GM21619 (cell line): Measurements from ENCODE around the gene CCNQ.

Experiments
- ATAC-seq: cut with Tn5 transposase; IDR thresholded peaks from one replicate; pipeline ENCODE4 v1.9.1; 2021; ENCODE audit not compliant: unreplicated experiment

Gene CCNQ

DNA sequence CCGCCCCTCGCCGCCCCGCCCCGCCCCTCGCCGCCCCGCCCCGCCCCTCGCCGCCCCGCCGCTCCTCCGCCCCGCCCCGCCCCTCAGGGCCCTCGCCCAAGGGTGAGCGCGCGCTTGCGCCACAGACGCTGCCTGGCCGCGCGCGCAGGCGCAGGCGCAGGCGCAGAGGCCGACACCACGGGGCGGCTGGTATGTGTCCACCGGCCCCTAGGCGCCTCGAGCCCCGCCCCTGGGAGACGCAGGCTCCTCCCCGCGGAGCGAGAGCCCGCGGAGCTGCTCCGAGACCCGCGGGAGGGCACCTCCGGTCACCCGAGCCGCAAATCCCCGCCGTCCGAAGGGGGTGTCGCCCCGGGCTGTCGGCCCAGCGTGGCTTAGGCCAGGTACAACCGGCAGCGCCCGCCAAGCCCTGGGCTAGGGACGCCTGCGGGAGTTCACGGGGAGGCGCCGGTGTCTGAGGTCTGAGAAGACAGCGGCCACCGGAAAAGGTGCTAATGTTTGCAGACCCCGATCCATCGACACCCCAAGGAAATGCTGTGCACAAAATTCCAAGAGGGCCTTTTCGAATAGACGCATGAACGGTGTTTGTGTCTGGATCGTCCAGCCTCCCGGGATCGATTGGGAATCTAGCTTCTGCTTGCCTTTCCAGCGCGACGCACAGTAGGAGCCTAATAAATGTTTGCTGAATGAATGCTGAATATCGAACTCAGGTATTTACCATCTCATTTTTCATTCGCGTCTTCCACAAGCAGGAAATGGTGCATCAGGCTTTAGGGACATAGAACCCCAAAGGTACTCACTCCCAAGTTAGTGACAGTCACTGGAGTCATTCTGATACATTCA, 473 bp upstream of the CCNQ start:
- ATAC-seq = peak; percentile 70

DNA sequence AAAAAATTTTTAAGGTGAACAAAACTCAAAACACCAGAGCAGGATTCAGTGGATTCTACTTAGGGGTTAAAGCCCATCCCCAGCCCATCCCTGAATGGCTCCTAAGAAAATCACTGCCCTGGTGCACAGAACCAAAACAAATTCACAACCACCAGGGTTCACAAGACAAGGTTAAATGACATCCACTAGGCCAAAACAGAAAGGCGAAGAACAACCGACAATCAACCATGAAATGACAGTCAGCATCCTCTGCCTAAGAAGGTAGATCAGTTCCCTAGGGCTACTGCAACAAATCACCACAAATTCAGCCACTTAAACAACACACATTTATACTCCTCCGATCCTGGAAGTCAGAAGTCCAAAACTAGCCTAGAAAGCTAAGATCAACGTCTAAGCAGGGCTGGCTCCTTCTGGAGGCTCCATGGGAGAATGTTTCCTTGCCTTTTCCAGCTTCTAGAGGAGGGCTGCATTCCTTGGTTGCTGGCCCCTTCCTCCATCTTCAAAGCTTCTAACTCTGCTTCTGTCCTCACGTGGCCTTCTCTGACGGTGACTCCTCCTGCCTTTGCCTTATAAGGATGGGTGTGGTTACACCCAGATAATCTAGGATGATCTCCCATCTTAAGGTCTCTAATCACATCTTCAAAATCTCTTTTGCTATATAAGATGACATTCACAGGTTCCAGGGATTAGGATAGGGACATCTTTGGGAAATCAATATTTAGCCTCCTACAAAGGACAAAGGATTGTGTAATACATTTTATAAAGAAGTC, 1.8 kb downstream of the CCNQ start:
- no peak for ATAC-seq

DNA sequence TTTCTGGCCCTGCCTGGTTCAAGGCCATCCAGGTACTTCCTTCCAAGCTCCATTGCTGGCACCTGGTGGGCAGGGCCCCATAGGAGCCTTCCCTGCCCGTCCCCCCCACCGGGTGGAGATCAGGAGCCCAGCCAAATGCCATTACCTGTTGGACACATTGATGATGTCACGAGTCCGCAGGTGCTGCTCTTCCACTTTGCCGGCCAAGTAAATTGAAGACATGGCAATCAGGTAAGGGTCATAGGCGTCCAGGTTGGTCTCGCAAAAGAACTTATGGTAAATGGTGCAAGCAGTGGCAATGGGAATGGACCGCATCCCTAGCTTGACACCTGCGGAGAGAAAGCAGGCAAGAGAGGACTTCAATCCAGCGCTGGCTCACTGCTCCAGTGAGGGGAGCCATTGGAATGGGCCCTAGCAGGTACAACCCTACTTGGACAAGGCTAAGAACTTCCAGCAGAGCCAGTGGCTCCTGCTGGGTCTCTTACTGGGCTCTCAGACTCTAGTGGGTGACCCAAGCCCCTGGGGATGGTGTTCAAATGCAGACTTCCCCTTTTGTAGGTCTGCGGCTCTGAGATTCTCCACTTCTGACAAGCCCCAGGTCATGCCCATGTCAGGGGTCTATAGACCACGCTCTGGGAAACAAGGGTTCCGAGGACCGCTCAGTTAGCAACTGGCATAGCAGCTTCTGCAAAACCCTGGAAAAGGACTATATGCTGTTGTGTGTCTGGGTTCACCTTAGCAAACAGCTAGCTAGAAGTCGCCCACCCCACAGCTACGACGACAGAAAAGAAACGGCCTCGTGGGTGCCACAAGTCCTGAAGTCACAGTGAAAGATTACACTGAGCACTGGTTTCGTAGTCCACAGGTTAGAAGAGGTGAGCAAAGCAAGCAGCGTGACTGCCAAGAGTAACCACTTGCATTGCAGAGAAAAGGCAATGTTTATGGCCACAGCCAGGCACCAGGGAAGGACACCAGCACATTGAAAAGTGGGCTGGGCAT, 2.8 kb downstream of the CCNQ start:
- ATAC-seq = no peak

DNA sequence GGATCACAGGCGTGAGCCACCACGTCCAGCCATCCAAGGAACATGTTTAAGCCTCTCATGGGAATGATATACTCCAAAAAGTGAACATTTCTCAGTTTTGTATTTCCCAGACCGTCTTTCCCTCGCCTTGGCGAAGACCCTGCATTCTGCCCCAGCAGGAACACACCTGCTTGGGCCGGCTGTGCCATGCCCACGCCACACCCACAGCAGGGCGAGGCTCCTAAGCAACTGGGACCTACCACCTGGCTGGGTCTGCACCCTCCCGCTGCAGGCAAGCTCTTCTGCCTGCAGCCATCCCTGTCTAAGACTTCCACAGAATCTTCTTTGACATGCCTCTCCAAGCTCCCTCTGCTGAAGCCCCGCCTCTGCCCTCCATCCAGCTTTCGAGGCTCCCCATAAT, 3.6 kb downstream of the CCNQ start:
- no peak for ATAC-seq

DNA sequence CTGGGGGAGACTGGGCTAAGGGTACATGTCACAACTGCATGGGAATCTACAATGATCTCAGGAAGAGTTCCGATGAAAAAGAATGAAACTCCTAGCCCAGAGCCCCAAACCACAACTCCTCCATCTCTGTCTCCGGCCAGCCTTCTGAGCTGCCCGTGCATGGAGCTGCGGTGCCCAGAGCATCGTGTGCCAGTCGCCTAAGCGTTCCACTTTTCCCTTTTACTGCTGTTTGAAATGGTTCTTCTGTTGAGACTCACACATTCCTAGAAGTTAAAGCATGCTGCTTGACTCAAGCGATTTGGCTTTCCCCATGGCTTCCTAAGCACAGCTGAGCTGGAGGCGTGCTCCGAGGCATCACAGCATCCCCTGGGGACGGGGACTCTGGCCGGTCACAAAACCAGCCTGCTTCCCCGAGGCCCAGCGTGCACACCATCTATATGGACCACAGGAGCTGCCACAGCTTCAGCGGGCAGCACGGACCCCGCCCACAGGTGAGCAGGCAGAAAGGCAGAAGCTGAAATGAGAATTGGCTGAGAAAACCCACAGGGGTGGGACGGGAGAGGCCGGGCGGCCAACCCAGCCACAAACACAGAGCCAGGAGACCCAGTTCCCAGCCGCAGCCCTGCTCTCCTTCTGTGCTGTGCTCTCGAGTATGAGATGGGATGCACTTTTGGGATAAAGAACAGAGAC, 5.0 kb downstream of the CCNQ start:
- no peak for ATAC-seq

DNA sequence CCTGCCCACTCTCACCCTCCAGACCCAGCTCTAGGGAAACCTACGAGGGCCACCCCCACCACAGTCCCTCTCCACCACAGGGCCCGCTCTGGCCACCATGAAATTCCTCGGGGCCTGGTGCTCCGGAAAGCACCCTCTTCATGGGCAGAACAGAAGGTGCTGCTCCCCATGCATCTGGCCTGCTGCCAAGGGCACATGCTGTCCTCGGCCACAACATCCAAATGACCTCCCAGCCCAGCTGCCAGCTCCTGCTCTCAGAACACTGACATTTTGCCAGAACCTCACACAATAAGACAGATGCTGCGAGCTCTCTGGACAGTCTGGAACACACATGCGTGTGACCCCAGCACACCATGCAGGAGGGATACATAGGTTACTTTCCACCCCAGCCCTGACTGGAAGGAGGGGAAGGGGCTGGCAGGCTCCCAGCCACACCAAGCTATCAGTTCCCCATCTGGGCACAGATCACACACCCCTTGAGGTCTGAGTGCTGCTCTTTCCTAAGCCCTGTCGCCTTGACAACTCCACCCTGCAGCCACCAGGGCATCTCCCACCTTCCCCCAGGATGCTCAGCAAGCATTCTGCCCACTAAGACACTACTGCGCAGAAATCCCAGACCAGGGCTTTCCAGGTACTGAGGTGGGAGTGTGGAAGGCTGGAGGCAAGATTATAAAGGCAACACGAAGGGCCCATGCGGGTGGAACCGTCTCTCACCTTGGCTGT, 5.8 kb downstream of the CCNQ start:
- no peak for ATAC-seq

DNA sequence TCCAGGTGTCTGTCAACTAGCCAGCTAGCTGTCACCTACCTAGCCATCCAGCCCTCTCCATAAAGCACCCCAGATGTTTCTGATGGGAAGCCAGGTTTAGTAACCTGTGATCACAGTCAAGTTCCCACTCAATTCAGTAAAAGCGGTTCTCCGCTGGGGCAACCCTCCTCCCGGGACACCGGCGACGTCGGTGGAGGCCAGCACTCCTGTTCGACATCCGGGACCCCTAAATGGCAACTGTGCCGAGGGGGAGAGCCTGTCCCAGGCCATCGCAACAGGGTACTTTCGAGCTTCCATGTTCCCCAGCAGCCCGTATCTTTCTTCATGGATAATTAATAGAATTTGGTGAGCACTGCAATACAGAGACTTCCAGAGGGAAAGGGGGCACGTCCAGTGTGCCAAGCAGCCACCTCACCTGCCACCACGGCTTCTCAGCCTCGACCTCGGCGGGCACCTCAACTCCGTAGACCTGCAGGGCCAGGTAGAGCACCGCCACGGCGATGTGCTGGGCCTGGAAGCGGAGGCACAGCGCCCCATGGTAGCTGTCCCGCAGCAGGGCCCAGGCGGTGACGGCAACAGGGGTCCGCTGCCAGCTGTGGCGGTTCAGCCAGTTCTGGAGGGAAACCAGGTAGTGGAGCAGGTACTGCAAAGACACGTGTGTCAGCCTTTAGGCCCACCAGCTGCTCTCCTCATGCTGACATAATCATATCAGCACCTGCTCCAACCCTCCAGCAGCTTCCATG, 6.7 kb downstream of the CCNQ start:
- ATAC-seq = no peak

DNA sequence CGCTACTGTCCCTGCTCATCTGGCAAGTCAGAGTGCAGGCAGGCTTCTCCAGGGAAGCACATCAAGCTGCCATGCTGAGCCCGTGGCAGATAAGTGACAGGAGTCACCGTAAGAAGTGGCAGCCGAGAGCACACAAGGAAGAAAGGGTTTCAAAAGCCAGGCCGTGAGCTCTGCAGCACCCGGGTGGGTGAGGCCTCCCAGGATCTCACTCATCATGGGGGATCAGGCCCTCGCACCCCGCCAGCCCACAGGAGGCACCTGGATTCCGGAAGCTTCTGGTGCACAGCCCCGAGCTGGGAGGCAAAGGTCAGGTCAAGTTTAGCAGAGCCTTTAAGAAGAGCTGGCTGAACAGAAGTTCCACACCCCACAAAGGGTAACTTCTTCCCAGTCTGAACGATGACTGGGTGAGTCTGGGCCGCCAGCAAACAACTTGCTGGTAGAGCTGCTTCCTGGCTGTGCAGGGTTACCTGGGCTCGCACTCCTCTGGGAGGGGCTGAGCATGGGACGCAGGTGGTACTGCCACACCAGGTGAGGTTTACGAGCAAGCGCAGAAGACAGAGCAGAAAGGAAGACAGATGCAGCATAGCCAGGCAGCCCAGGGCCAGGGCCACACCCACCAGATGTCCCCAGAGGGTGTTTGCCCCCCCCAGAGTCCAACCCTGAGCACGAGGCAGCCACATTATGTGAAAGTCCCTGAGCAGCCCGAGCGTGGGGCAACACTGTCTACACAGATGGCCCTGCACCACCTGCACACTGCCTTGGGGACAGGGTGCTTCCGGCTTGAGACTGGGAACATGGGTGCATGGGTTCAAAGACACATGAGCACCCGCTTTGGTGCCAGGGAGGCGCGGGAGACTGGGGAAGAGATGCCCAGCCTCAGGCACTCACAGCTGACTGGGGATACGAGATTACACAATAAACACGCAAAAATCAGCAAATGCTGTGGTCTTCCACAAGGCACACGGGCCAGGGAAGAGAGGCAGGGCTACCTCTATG, 7.7 kb downstream of the CCNQ start:
- ATAC-seq = no peak

DNA sequence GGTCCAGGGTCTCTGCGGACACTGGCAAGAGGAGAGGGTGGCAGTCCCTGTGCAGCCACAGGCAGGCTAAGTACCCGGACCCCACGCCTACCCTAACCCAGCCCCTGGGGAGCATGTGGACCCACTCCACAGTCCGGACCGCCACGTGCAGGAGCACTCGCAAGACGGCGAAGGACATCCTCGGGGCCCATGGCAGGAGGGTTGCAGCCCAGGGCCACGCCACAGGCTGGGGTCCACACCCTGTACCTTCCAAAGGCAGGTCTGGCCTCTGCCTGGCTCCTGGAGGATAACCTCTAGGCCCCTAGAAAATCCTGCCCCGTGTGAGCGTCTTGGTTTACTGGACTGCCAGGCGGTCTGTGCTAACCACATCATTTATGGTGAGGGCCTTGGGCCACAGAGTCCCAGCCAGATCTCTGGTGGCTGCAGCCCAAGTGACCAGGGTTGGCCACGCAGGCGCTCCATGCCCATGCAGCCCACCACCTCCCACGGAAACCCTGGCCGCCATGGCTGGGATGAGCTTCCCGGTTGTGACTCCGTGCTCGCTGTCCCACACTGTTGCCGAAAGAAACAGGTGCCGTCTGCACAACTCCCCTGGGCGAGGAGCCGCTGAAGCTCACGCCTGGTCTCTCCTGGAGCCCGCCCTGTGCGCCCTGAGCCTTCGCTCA, 10.0 kb downstream of the CCNQ start:
- no peak for ATAC-seq

DNA sequence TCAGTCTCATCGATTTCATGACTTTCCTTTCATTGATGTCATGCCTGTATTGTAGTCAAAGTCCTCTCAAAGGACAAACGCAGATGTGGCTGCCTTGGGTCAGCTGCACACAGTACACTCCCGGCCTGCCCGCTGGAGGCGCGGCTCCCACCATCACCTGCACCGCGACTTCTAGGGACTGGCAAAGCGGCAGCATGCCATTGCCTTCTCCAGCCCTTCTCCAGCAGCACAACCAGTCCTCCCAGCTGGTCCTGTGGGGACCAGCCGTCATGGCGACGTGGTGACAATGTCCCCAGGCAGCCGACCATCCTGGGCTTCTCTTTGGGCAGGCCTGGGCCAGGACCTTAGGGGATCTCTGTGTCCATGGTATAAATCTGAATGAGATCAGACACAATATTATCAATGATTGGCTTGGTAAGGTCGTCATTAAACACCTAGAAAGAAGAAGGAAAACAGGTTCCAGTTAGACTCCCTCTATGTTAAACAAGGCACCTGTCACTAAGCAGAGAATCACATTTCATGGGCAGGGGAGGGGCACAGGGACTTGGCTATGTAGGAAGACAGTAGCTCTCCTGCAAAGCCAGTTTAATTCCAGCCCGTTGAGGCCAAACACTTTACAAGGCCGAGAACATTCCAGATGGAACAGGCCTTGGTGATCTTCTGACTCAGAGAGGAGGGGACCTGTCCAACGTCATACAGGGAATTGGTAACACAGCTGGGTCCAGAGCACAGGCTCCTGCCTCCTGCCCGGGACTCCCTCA, 10.7 kb downstream of the CCNQ start:
- no peak for ATAC-seq

DNA sequence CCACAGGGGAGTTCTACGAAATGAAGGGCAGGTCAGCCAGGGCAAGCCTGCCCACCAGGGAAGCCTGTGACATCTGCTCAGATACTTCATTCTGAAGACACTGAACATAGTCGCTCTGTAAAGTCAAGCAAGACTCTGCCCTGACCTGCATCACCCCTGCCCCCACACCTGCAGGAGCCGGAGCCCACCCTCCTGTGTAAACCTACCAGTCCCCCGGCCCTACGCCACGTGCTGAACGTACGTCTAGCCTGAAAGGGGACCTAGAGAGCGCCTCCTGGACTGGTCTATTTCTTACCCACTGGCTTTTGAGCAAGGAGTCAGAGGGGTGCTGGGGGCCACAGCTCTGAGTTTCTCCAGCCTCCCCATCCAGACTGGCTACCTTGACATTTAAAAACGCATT, 11.6 kb downstream of the CCNQ start:
- ATAC-seq = no peak

DNA sequence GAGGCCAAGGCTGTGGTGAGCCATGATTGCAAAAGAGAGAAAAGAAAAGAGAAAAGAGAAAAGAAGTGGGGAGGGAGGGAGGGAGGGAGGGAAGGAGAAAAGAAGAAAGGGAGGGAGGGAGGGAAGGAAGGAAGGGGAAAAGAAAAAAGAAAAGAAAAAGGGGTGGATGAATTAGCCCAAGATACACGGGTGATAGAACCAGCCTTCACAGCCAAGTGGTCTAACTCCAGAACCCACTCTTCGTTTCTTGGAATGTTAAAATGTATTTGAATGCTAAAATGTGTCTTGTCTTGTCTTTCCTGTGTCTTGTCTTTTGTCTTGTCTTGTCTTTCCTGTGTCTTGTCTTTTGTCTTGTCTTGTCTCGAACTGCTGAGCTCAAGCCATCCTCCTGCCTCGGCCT, 13.1 kb downstream of the CCNQ start:
- ATAC-seq = no peak

DNA sequence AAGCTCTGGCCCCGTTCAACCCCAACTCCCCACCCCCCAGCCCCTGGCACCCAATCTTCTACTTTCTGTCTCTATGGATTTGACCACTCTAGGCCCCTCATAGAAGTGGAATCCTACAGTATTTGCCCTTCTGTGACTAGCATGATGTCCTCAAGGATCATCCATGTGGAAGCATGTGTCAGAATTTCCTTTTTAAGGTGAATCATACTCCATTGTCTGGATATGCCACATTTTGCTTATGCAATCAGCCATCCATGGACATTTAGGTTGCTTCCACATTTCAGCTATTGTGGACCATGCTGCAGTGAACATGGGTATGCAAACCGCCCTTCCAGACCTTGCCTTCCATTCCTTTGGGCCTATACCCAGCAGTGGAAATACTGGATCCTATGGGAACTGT, 15.5 kb downstream of the CCNQ start:
- no peak for ATAC-seq

DNA sequence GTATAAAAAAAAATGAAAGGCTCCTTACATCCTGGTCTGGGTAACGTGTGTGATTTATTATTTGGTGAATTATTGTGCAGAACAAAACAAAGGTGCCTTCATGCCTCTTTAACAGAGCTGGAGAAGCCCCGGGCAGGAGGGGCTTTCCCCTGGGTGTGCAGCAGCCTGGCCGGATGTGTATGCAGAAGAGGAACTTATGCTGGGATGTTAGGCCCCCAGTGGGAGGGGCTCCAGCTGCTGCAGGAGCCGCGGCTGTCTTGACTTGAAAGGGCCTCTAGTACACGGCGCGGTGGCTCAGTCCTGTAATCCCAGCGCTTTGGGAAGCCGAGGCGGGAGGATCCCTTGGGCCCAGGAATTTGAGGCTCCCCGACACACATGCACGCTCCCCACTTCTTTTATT, 16.0 kb downstream of the CCNQ start:
- ATAC-seq = peak; percentile 100

DNA sequence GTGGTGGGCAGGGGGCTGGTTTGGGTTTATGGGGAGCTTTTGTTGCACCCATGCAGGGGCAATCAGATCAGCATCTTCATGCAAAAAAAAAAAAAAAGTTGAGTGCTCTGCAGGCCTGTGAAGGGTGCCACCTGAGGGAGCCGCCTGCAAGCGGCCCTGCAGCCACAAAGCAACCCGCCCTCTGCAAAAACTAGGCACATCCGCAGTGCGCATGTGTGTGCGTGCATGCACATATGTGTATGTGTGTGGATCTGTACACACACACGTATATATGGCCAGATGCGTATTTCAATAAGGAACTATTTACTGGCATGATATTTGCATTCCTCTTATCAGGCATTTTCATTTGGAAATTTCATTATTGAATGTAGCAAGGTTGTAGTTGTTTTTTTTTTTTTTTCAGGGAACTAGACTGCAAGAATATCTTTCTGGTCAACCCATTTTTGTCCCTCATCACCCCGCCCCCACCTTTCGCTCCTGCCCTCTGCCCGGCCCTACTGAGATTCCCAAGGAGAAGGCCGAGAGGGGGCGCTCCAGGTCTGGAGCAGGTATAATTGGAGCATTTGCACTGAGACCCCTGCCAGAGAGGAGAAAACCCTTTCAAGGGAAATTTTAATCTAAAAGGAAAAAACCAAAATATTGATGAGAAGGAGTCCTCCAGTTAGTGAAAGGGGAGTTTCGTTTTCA, 18.1 kb downstream of the CCNQ start:
- no peak for ATAC-seq

DNA sequence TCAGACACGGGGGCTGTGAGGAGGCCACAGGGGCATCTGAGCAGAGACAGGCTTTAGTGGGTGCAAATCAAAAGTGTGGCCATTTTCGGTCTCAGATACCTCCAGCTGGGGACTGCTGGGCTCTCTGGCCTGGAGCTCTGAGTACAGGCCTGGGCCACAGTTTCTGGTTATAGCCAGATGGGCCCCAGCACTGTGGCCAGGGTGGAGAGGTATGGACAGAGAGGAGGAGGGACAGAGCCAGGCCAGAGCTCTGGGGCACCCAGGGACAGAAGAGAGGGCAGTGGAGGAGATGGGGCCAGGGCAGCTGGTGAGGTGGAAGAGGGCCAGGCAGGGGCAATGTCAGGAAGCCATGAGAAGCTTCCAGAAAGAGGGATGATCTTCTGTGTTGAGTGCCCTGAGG, 20.1 kb downstream of the CCNQ start:
- no peak for ATAC-seq
